H1 (cell line): ENCODE results near the gene KIFBP. TPM values are rescaled to one million over a fixed set of nuclear protein-coding genes. Genes with fewer than 3 reads are reported as not detected.

ENCODE experiments used
- CTCF ChIA-PET: fragments of 300-600 bp; sonication (Branson Sonifier 250); formaldehyde crosslinking; loops from one replicate; lab custom pipeline; 2021; ENCODE audit not compliant: partially characterized antibody; lab: Charles Lee
- POLR2A ChIA-PET: fragments of 300-600 bp; sonication (Branson Sonifier 250); formaldehyde crosslinking; loops from one replicate; lab custom pipeline; 2021; ENCODE audit warnings: inconsistent platforms; ENCODE audit not compliant: partially characterized antibody; lab: Charles Lee
- DNase-seq, 2 experiments: peaks; one replicate each; pipeline versions ENCODE4 v3.0.0 to v3.0.0-alpha.2; 2010 to 2022; ENCODE audit warnings: low spot score in 2 of 2, low read depth in 1 of 2, mixed read lengths in 1 of 2
- FAIRE-seq: peaks from 2 replicates; lab custom pipeline; 2011; peaks lifted over from hg19 to GRCh38; lab: Jason Lieb, UNC
- H2AFZ ChIP-seq: 2 replicates; pipeline ENCODE4 v1.8.1; 2012; ENCODE audit warnings: low read length, inconsistent platforms
- H2AK5ac ChIP-seq: 2 replicates; pipeline ENCODE4 v1.6.1; 2013; ENCODE audit warnings: low read depth, low read length
- H2BK120ac ChIP-seq: replicated peaks from 2 replicates; pipeline ENCODE3; 2013; ENCODE audit warnings: low read depth, low read length, inconsistent platforms
- H2BK12ac ChIP-seq: 2 replicates; pipeline ENCODE4 v1.6.1; 2013; ENCODE audit warnings: low read depth, low read length
- H2BK15ac ChIP-seq: 2 replicates; pipeline ENCODE4 v1.6.1; 2013; ENCODE audit warnings: low read length
- H2BK20ac ChIP-seq: 2 replicates; pipeline ENCODE4 v1.6.1; 2013; ENCODE audit warnings: low read length
- H2BK5ac ChIP-seq: 2 replicates; pipeline ENCODE4 v1.6.1; 2013; ENCODE audit warnings: low read depth, low read length
- H3K14ac ChIP-seq: 2 replicates; pipeline ENCODE4 v1.6.1; 2013; ENCODE audit warnings: inconsistent platforms; ENCODE audit not compliant: insufficient read length
- H3K18ac ChIP-seq: 2 replicates; pipeline ENCODE4 v1.6.1; 2013; ENCODE audit warnings: low read length; ENCODE audit errors: extremely low read depth
- H3K23ac ChIP-seq: 2 replicates; pipeline ENCODE4 v1.6.1; 2013; ENCODE audit warnings: inconsistent platforms; ENCODE audit not compliant: insufficient read length
- H3K23me2 ChIP-seq: 2 replicates; pipeline ENCODE4 v1.6.1; 2013; ENCODE audit warnings: low read depth, low read length
- H3K27ac ChIP-seq: 2 replicates; pipeline ENCODE4 v1.6.1; 2011; ENCODE audit warnings: low read depth, low read length, inconsistent platforms
- H3K27me3 ChIP-seq, 4 experiments: replicated peaks in 1 of 4; 1 replicate in 1 of 4; 2 replicates in 3 of 4; pipeline versions ENCODE4 v1.6.1 to v1.8.1; 2011 to 2013; ENCODE audit warnings: low read length in 3 of 4, mild to moderate bottlenecking in 3 of 4, inconsistent platforms in 2 of 4, mixed read lengths in 2 of 4, moderate library complexity in 1 of 4; ENCODE audit not compliant: control insufficient read depth in 3 of 4, insufficient read depth in 3 of 4; ENCODE audit errors: extremely low read depth in 1 of 4
- H3K36me3 ChIP-seq, 4 experiments: 2 replicates each; pipeline versions ENCODE4 v1.6.1 to v1.8.1; 2011 to 2013; ENCODE audit warnings: mild to moderate bottlenecking in 4 of 4, low read length in 3 of 4, moderate library complexity in 2 of 4, control low read depth in 1 of 4, inconsistent platforms in 1 of 4; ENCODE audit not compliant: insufficient read depth in 4 of 4, control insufficient read depth in 2 of 4
- H3K4ac ChIP-seq: replicated peaks from 2 replicates; pipeline ENCODE3; 2013; ENCODE audit warnings: low read length, low read depth, mixed read lengths, inconsistent platforms; ENCODE audit not compliant: insufficient read length
- H3K4me1 ChIP-seq, 4 experiments: replicated peaks in 1 of 4; 1 replicate in 1 of 4; 2 replicates in 3 of 4; pipeline versions ENCODE4 v1.6.1 to v1.8.1; 2011 to 2013; ENCODE audit warnings: low read length in 3 of 4, inconsistent platforms in 2 of 4, mixed read lengths in 1 of 4; ENCODE audit not compliant: insufficient read depth in 4 of 4, control insufficient read depth in 3 of 4
- H3K4me2 ChIP-seq, 2 experiments: 2 replicates each; pipeline versions ENCODE4 v1.6.1 to v1.8.1; 2011 to 2013; ENCODE audit warnings: low read depth in 2 of 2, low read length in 2 of 2, control low read depth in 1 of 2, inconsistent platforms in 1 of 2, mild to moderate bottlenecking in 1 of 2; ENCODE audit not compliant: insufficient read depth in 1 of 2
- H3K4me3 ChIP-seq, 4 experiments: fragments of 200-600, 300-600 bp in 1 of 4; sonication (generic), shearing (Covaris generic), sonication (Bioruptor Twin) in 1 of 4; 2 replicates each; pipeline versions ENCODE4 v1.5.1 to v1.8.1; 2011 to 2016; ENCODE audit warnings: low read length in 4 of 4, low read depth in 3 of 4, control low read depth in 2 of 4, inconsistent platforms in 2 of 4, mild to moderate bottlenecking in 2 of 4, mixed read lengths in 1 of 4, moderate library complexity in 1 of 4; ENCODE audit not compliant: insufficient read depth in 2 of 4; ENCODE audit errors: extremely low read depth in 1 of 4
- H3K56ac ChIP-seq: replicated peaks from 2 replicates; pipeline ENCODE3; 2013; ENCODE audit warnings: low read depth, mild to moderate bottlenecking, mixed read lengths, low read length, inconsistent platforms; ENCODE audit not compliant: insufficient read length
- H3K79me1 ChIP-seq: 2 replicates; pipeline ENCODE4 v1.6.1; 2013; ENCODE audit warnings: low read depth, low read length, control low read depth
- H3K79me2 ChIP-seq, 2 experiments: 2 replicates each; pipeline versions ENCODE4 v1.6.1 to v1.8.1; 2012 to 2013; ENCODE audit warnings: low read length in 2 of 2, mild to moderate bottlenecking in 2 of 2, inconsistent platforms in 1 of 2; ENCODE audit not compliant: insufficient read depth in 2 of 2, control insufficient read depth in 1 of 2
- H3K9ac ChIP-seq, 4 experiments: replicated peaks in 1 of 4; 1 replicate in 1 of 4; 2 replicates in 3 of 4; pipeline versions ENCODE4 v1.6.1 to v1.8.1; 2011 to 2013; ENCODE audit warnings: low read depth in 3 of 4, low read length in 3 of 4, control low read depth in 2 of 4, mild to moderate bottlenecking in 2 of 4, moderate library complexity in 2 of 4, inconsistent platforms in 1 of 4; ENCODE audit errors: extremely low read depth in 1 of 4
- H3K9me3 ChIP-seq, 2 experiments: 2 replicates each; pipeline versions ENCODE4 v1.6.1 to v1.8.1; 2012 to 2013; ENCODE audit warnings: mild to moderate bottlenecking in 2 of 2, moderate library complexity in 2 of 2, control low read depth in 1 of 2, inconsistent platforms in 1 of 2, low read depth in 1 of 2, low read length in 1 of 2, mixed read lengths in 1 of 2; ENCODE audit not compliant: insufficient read depth in 2 of 2
- H4K20me1 ChIP-seq, 2 experiments: replicated peaks in 1 of 2; 2 replicates each; pipeline versions ENCODE3 to v1.8.1; 2011 to 2013; ENCODE audit warnings: inconsistent platforms in 2 of 2, low read length in 2 of 2, mild to moderate bottlenecking in 1 of 2; ENCODE audit not compliant: insufficient read depth in 2 of 2, control insufficient read depth in 1 of 2
- H4K5ac ChIP-seq: 2 replicates; pipeline ENCODE4 v1.6.1; 2013; ENCODE audit warnings: low read length, low read depth, mixed read lengths, inconsistent platforms; ENCODE audit not compliant: insufficient read length
- H4K8ac ChIP-seq: 2 replicates; pipeline ENCODE4 v1.8.0; 2013; ENCODE audit warnings: mild to moderate bottlenecking, moderate library complexity, low read length, inconsistent platforms; ENCODE audit not compliant: insufficient read depth; ENCODE audit errors: extremely low read depth
- H4K91ac ChIP-seq: replicated peaks from 2 replicates; pipeline ENCODE3; 2013; ENCODE audit warnings: low read length, mixed read lengths, inconsistent platforms; ENCODE audit not compliant: insufficient read length
- CBX5 ChIP-seq: fragments of 300-800, 300-1000 bp; sonication (generic); IDR thresholded peaks from 2 replicates; pipeline ENCODE4 v1.7.1; 2016; ENCODE audit warnings: antibody characterized with exemption, low read length, low read depth
- E2F6 ChIP-seq: IDR thresholded peaks from 2 replicates; pipeline ENCODE4 v1.6.1; 2012; ENCODE audit warnings: inconsistent platforms
- EGR1 ChIP-seq: IDR thresholded peaks from 2 replicates; pipeline ENCODE4 v1.6.1; 2011; ENCODE audit warnings: low read depth, low read length, borderline replicate concordance
- EP300 ChIP-seq, 2 experiments: IDR thresholded peaks; 1 replicate in 1 of 2; 2 replicates in 1 of 2; pipeline ENCODE4 v1.6.1; 2011 to 2012; ENCODE audit warnings: low read depth in 2 of 2, low read length in 2 of 2, mild to moderate bottlenecking in 2 of 2, borderline replicate concordance in 1 of 2, inconsistent platforms in 1 of 2, moderate library complexity in 1 of 2
- EZH2 ChIP-seq: fragments of 200-600 bp; sonication (generic); IDR thresholded peaks from 2 replicates; pipeline ENCODE4 v1.7.1; 2012; ENCODE audit warnings: low read depth, mild to moderate bottlenecking, moderate library complexity, low read length, inconsistent platforms; ENCODE audit not compliant: severe bottlenecking
- FOSL1 ChIP-seq: IDR thresholded peaks from 2 replicates; pipeline ENCODE4 v1.6.1; 2011; ENCODE audit warnings: mild to moderate bottlenecking, low read depth, low read length, moderate library complexity; ENCODE audit not compliant: insufficient read depth
- GABPA ChIP-seq: IDR thresholded peaks from 2 replicates; pipeline ENCODE4 v1.6.1; 2011; ENCODE audit warnings: mild to moderate bottlenecking, low read length, moderate library complexity, borderline replicate concordance; ENCODE audit not compliant: insufficient read depth
- GTF2F1 ChIP-seq: IDR thresholded peaks from 2 replicates; pipeline ENCODE4 v1.6.1; 2012; ENCODE audit warnings: low read depth, low read length, improper control_type of control experiment, borderline replicate concordance
- POU5F1 ChIP-seq: IDR thresholded peaks from 2 replicates; pipeline ENCODE4 v1.6.1; 2011; ENCODE audit warnings: low read depth, mild to moderate bottlenecking, low read length, moderate library complexity
- SIN3A ChIP-seq, 2 experiments: IDR thresholded peaks in 1 of 2; conservative IDR thresholded peaks in 1 of 2; 2 replicates each; pipeline ENCODE4 v1.6.1; 2011 to 2012; ENCODE audit warnings: low read length in 2 of 2, improper control_type of control experiment in 1 of 2, low read depth in 1 of 2, mild to moderate bottlenecking in 1 of 2
- SP4 ChIP-seq: IDR thresholded peaks from 2 replicates; pipeline ENCODE4 v1.6.1; 2012; ENCODE audit warnings: low read length, inconsistent platforms
- SUZ12 ChIP-seq: fragments of 200-600 bp; sonication (generic); IDR thresholded peaks from 2 replicates; pipeline ENCODE4 v1.6.1; 2012; ENCODE audit warnings: mild to moderate bottlenecking, inconsistent platforms, low read length, moderate library complexity, mixed read lengths
- WGBS, 2 experiments: shearing (Covaris generic) in 1 of 2; methylation state at CpG; one replicate each; pipeline versions ENCODE4 v1.1.6 to v1.1.7; 2013 to 2015; ENCODE audit warnings: low lambda C conversion rate in 2 of 2, mixed read lengths in 2 of 2, inconsistent platforms in 1 of 2, low coverage in 1 of 2, missing lambda C conversion rate in 1 of 2; ENCODE audit not compliant: insufficient replicate concordance in 2 of 2, insufficient coverage in 1 of 2, insufficient read length in 1 of 2; ENCODE audit errors: extremely low coverage in 1 of 2, missing lambda C conversion rate in 1 of 2; 5-methylcytosine and 5-hydroxymethylcytosine counted together
- polyA plus RNA-seq, 7 experiments: library from polyadenylated mRNA; depleted of rRNA in 3 of 7; stranded (reverse) in 5 of 7; unstranded in 2 of 7; fragments of >200 nt in 5 of 7; fragments of 200-250 nt in 2 of 7; gene quantifications; 1 replicate in 5 of 7; 2 replicates in 1 of 7; 4 replicates in 1 of 7; pipeline versions ENCODE4 v1.2.1 to v1.2.3, GENCODE V29; 2011 to 2013; ENCODE audit warnings: missing spikeins in 2 of 7, mixed read lengths in 2 of 7
- total RNA-seq: library from RNA; stranded (reverse); fragmentation: NEBNext Ultra II Directional; extraction: Animal tissue kit (Norgen Biotek cat#: 25700); gene quantifications from 2 replicates; pipeline ENCODE4 v1.2.1, GENCODE V29; 2021

Gene KIFBP
- total and polyA plus RNA-seq, 2 of the 8 experiments (the other 6 are each of a cell fraction or from before 2014, with no cell fraction given), result 17.3 to 34.6 TPM

DNA sequence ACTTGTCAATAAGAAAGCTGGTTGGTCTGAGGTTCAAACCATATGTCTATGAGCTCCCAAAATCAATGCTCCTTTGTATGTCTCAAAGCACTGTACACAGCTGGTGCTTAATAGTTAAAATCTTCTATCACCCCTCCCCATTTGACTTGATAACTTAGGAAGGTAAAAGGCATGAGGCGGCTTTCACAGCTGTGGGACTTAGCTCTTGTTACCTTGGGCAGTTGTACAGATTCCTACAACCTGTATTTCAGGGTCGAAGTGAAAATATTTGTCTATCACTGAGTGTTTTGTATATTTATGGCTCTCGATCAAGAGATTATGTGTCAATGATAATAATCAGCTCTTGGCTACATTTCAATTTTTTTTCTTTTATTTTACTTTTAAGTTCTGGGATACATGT is 992 bp upstream of the KIFBP start:
- Histone ChIP-seq H3K56ac (no peak overlapping the region), H3K36me3 (peaks cover 10 to 25% (median 20%) of the 10 kb centered on the region in 4 experiments), H4K5ac (no peak overlapping the region), H3K4ac (no peak overlapping the region), H2AFZ (no peak overlapping the region), H2BK20ac (no peak overlapping the region), H4K8ac (no peak overlapping the region), H3K4me1 (no peaks in the 10 kb centered on the region; a peak in 1 of 7 replicates), H2BK120ac (no peak overlapping the region), H4K20me1 (peaks cover 0 to 3% of the 10 kb centered on the region in 2 experiments), H3K9me3 (no peaks in the 10 kb centered on the region), H4K91ac (no peak overlapping the region), H2BK5ac (no peak overlapping the region), H3K79me1 (peaks cover 4% of the 10 kb centered on the region), H3K9ac (no peak overlapping the region), H3K18ac (no peak overlapping the region), H3K4me2 (peak overlapping the region in 1 of 2 experiments; percentile 45; a peak in 1 of 4 replicates), H3K23me2 (no peaks in the 10 kb centered on the region; the same call in 1 of the 2 replicates), H2BK15ac (no peak overlapping the region), H2AK5ac (no peak overlapping the region), H3K23ac (no peak overlapping the region), H3K27me3 (no peaks in the 10 kb centered on the region), H3K79me2 (peaks cover 8 to 36% of the 10 kb centered on the region in 2 experiments), H3K4me3 (no peak overlapping the region), H2BK12ac (no peak overlapping the region), H3K27ac (no peak overlapping the region), H3K14ac (no peak overlapping the region)
- DNase-seq (no peak), FAIRE-seq (no peak)
- 84% methylated on average over 3 of the region's 3 CpGs; no CpG with 5 or more reads in 1 of the 2 experiments for WGBS, 2 experiments
- CTCF ChIA-PET, result interaction anchor here (0.6 to 3.2 kb wide), 8 partner anchors 18 to 640 kb away, joined by 3 to 14 read pairs (median 4); no protein-coding TSS in a partner anchor
- POLR2A ChIA-PET, result interaction anchor here (0.6 to 11.6 kb wide), 14 partner anchors 9 to 300 kb away, joined by 3 to 91 read pairs (median 4); partner anchors contain the start of gene DDX21
- no peak for TF ChIP-seq CBX5
- TF ChIP-seq POU5F1, result no peak
- TF ChIP-seq SIN3A (conservative IDR thresholded peaks at IDR 0.05 in 1 of 2, IDR thresholded peaks at IDR 0.05 in 1 of 2; ENCODE audit: low read depth in 1 of 2, low read length in 2 of 2), result no peak
- no peak for TF ChIP-seq GTF2F1
- no peak for TF ChIP-seq EGR1
- TF ChIP-seq GABPA, result no peak
- TF ChIP-seq FOSL1, result no peak
- TF ChIP-seq EZH2, result no peak
- TF ChIP-seq EP300 (IDR thresholded peaks at IDR 0.05; ENCODE audit: borderline replicate concordance in 1 of 2, low read depth in 2 of 2, low read length in 2 of 2), result no peak
- TF ChIP-seq SP4, result no peak
- no peak for TF ChIP-seq SUZ12
- no peak for TF ChIP-seq E2F6
